Right lobe of liver (tissue), 4 donors: ENCODE measurements around the gene LBR.

ENCODE experiments used
- POLR2A ChIP-seq: fragments of 450-650 bp; IDR thresholded peaks from one replicate; pipeline ENCODE4 v1.6.1; 2017; ENCODE audit warnings: antibody characterized with exemption, mild to moderate bottlenecking
- TF ChIP-seq, protein P1 (sequence below), 4 donors: fragments of 200-600 bp in 3 of 4; fragments of 450-650 bp in 1 of 4; IDR thresholded peaks; one replicate each; pipeline versions ENCODE4 v1.5.1 to v1.8.0; 2016 to 2022; ENCODE audit warnings: antibody characterized with exemption in 4 of 4, mild to moderate bottlenecking in 2 of 4
- donor health status: DM: no; HTN: no; CAD: no.
- donor health status: DM: no; HTN: no; CAD: no.
- donor health status: DM: no; HTN: yes; CAD: no.

DNA sequence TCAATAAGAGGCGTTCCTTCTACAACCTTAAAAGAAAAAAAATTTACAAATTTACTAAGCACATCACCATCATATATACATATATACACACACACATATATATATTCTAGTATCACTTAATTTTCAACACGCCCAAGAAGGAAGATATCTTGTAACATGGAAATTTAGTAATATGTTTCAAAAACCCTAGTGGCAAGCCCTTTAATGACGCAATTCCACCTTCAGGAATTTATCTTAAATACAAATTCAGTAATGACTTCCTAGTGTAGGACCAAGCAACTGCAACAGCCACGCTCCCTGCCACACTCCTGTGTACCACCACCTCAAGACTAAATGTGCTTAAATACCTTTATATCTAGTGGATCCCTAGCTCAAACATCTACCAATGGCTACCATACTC is 12.5 kb downstream of the LBR start:
- TF ChIP-seq, protein P1, sequence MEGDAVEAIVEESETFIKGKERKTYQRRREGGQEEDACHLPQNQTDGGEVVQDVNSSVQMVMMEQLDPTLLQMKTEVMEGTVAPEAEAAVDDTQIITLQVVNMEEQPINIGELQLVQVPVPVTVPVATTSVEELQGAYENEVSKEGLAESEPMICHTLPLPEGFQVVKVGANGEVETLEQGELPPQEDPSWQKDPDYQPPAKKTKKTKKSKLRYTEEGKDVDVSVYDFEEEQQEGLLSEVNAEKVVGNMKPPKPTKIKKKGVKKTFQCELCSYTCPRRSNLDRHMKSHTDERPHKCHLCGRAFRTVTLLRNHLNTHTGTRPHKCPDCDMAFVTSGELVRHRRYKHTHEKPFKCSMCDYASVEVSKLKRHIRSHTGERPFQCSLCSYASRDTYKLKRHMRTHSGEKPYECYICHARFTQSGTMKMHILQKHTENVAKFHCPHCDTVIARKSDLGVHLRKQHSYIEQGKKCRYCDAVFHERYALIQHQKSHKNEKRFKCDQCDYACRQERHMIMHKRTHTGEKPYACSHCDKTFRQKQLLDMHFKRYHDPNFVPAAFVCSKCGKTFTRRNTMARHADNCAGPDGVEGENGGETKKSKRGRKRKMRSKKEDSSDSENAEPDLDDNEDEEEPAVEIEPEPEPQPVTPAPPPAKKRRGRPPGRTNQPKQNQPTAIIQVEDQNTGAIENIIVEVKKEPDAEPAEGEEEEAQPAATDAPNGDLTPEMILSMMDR (IDR thresholded peaks at IDR 0.05): no peak
- TF ChIP-seq POLR2A: no peak
